NB4 (cell line): Measurements from ENCODE around the gene MTMR10.

Experiments used
- DNase-seq: peaks from one replicate; pipeline ENCODE4 v3.0.0; 2010; ENCODE audit warnings: low read depth
- H3K4me3 ChIP-seq: one replicate; pipeline ENCODE4 v1.5.1; 2011; ENCODE audit warnings: mild to moderate bottlenecking, low read depth, low read length, moderate library complexity
- MYC ChIP-seq: IDR thresholded peaks from 2 replicates; pipeline ENCODE4 v1.6.1; 2011; ENCODE audit warnings: low read depth, low read length
- POLR2A ChIP-seq: IDR thresholded peaks from 2 replicates; pipeline ENCODE4 v1.6.1; 2011; ENCODE audit warnings: mild to moderate bottlenecking; ENCODE audit not compliant: insufficient read length; ENCODE audit errors: extremely low read depth
- TF ChIP-seq, protein P1 (sequence below): IDR thresholded peaks from one replicate; pipeline ENCODE4 v1.5.1; 2012; ENCODE audit warnings: low read depth, low read length
- TF ChIP-seq, protein P2 (sequence below): IDR thresholded peaks from 2 replicates; pipeline ENCODE4 v1.6.1; 2011; ENCODE audit warnings: low read depth, low read length

Gene MTMR10

DNA sequence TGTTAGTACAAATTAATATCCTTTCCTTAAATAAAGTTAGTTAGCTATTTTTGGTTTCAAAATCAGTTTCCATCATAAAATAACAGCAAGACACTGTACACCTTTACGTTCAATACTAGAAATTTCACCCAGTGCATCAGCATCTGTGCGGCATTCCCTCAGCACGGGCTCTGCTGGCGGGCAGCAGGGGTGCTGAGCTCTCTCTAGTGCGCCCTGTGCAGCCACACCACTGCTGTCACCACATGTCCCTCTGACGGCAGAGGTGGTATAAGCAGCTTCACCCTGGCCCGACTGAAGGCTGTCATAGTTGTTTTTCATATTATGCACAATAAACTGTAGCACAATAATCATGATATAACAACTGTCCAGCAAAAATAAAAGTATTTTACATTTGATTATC lies 52.3 kb downstream of the MTMR10 start:
- TF ChIP-seq MYC: no peak
- no peak for TF ChIP-seq POLR2A
- TF ChIP-seq, protein P1, sequence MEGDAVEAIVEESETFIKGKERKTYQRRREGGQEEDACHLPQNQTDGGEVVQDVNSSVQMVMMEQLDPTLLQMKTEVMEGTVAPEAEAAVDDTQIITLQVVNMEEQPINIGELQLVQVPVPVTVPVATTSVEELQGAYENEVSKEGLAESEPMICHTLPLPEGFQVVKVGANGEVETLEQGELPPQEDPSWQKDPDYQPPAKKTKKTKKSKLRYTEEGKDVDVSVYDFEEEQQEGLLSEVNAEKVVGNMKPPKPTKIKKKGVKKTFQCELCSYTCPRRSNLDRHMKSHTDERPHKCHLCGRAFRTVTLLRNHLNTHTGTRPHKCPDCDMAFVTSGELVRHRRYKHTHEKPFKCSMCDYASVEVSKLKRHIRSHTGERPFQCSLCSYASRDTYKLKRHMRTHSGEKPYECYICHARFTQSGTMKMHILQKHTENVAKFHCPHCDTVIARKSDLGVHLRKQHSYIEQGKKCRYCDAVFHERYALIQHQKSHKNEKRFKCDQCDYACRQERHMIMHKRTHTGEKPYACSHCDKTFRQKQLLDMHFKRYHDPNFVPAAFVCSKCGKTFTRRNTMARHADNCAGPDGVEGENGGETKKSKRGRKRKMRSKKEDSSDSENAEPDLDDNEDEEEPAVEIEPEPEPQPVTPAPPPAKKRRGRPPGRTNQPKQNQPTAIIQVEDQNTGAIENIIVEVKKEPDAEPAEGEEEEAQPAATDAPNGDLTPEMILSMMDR: no peak
- TF ChIP-seq, protein P2, sequence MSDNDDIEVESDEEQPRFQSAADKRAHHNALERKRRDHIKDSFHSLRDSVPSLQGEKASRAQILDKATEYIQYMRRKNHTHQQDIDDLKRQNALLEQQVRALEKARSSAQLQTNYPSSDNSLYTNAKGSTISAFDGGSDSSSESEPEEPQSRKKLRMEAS: no peak
- no peak overlapping the region for H3K4me3 ChIP-seq
- DNase-seq: no peak

DNA sequence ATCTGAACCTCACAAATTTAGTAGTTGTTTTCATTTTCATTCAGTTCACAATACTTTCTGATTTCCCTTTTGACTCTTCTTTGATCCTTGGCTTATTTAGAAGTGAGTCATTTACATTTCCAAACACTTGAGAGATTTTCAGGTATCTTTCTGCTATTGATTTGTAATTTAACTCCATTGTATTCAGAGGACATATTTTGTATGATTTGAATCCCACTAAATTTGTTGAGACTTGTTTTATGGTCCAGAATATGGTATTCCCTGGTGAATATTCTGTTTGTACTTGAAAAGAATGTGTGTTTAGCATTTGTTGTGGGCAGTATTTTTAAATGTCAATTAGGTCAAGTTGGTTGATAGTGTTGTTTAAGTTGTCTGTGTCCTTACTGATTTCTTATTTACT lies 58.1 kb downstream of the MTMR10 start:
- no peak for DNase-seq
- no peak overlapping the region for H3K4me3 ChIP-seq

DNA sequence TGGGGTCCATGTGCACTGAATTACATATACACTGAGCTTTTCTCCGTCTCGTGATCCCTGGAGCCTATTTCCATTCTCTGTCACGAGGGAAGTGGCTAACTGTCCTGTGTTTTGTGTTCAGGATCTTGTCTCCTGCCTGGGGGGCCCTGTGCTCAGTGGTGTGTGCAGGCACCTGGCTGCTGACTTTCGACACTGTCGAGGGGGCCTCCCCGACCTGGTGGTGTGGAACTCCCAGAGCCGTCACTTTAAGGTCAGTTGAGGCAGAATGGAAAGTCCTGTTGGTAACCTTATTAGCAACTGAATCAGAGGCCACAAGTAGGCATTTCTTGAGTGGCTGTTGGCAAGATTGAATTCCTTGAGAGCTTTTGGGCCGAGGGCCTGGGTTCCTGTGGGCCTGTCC lies 61.0 kb downstream of the MTMR10 start:
- TF ChIP-seq, protein P1: no peak
- TF ChIP-seq POLR2A: no peak
- TF ChIP-seq MYC: no peak
- TF ChIP-seq, protein P2: no peak
- DNase-seq: no peak
- H3K4me3 ChIP-seq: no peak overlapping the region

More for the DNA sequence above, 58.1 kb downstream of the MTMR10 start:
- TF ChIP-seq POLR2A (no peak), MYC (no peak)
- TF ChIP-seq, protein P2: no peak
- TF ChIP-seq, protein P1: no peak

DNA sequence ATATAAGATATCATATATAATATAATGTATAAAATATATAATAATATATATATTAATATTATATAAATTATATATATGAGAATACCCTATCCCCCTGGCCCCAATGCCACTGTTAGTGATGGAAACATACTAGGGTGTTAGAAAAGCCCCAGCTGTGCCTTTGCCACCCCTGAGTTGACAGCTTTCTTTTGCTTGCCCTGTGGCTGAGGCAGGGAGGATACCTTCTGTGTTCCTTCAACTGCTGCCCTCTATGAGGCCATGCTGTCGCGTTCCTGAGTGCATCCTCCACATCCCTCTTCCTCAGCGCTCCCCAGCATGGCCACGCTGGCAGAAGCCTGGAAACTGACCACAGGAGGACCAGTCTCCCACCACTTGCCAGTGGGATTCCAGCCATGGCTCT lies 61.4 kb downstream of the MTMR10 start:
- no peak for DNase-seq
- TF ChIP-seq, protein P1: no peak
- TF ChIP-seq, protein P2: no peak
- TF ChIP-seq MYC: no peak
- no peak for TF ChIP-seq POLR2A
- H3K4me3 ChIP-seq: no peak overlapping the region

DNA sequence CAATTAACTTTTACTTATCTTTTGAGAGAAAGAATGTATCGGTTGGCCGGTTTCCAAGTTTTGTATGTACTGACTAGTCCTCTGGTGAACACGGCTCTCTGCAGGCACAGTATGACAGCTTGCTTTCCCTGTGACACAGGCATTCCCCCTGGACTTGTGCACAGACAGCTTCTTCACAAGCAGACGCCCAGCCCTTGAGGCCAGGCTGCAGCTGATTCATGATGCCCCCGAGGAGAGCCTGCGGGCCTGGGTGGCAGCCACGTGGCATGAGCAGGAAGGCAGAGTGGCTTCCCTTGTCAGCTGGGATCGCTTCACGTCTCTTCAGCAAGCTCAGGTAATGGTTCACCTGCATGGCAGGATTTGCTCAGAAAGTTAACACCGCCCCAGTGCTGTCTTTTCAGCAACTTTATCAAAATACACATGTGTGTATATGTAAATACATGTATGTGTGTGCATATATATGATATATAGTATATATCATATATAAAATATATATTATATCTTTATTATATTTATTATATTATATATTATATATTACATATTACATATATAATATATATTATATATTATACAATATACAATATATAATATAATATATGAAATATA lies 62.3 kb downstream of the MTMR10 start:
- H3K4me3 ChIP-seq: no peak overlapping the region
- DNase-seq: peak; percentile 8
- TF ChIP-seq, protein P2: no peak
- TF ChIP-seq MYC (no peak), POLR2A (no peak)
- TF ChIP-seq, protein P1: no peak

DNA sequence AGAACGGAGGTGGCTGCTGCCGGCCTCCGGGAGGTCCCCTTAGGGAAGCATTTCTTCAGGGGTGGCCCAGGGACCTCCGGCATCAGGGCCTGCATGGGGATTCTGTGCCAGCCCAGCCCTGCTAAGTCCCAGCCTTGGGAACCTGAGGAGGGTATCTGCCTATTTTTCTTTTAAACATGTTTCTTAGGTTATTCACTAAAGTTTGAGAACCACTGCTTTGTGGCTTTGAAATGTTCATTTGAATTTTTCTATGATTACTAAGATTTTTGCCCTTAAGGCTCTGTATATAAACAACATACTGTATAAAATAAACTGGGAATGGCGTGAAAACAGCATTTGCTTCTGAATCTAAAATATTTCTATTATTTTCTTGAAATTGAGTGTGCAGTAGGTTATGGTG lies 63.4 kb downstream of the MTMR10 start:
- no peak overlapping the region for H3K4me3 ChIP-seq
- no peak for DNase-seq
- TF ChIP-seq POLR2A (no peak), MYC (no peak)
- TF ChIP-seq, protein P1: no peak
- TF ChIP-seq, protein P2: no peak
